RPMI7951 (cell line): ENCODE measurements around the gene POGLUT3. TPM values are rescaled to one million over a fixed set of nuclear protein-coding genes. Genes with fewer than 3 reads are reported as not detected.

Experiments used
- DNase-seq: peaks from one replicate; pipeline ENCODE4 v3.0.0-alpha.2; 2012; ENCODE audit warnings: low read depth
- total RNA-seq: library from RNA; depleted of rRNA; stranded (reverse); fragments of >200 nt; shearing (Covaris generic); gene quantifications from 2 replicates; pipeline ENCODE4 v1.2.3, GENCODE V29; 2014; rRNA removed

POGLUT3 gene, protein sequence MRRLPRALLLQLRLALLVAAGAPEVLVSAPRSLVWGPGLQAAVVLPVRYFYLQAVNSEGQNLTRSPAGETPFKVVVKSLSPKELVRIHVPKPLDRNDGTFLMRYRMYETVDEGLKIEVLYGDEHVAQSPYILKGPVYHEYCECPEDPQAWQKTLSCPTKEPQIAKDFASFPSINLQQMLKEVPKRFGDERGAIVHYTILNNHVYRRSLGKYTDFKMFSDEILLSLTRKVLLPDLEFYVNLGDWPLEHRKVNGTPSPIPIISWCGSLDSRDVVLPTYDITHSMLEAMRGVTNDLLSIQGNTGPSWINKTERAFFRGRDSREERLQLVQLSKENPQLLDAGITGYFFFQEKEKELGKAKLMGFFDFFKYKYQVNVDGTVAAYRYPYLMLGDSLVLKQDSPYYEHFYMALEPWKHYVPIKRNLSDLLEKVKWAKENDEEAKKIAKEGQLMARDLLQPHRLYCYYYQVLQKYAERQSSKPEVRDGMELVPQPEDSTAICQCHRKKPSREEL
- 70.1 and 71.5 TPM in 2 replicates for total RNA-seq

DNA sequence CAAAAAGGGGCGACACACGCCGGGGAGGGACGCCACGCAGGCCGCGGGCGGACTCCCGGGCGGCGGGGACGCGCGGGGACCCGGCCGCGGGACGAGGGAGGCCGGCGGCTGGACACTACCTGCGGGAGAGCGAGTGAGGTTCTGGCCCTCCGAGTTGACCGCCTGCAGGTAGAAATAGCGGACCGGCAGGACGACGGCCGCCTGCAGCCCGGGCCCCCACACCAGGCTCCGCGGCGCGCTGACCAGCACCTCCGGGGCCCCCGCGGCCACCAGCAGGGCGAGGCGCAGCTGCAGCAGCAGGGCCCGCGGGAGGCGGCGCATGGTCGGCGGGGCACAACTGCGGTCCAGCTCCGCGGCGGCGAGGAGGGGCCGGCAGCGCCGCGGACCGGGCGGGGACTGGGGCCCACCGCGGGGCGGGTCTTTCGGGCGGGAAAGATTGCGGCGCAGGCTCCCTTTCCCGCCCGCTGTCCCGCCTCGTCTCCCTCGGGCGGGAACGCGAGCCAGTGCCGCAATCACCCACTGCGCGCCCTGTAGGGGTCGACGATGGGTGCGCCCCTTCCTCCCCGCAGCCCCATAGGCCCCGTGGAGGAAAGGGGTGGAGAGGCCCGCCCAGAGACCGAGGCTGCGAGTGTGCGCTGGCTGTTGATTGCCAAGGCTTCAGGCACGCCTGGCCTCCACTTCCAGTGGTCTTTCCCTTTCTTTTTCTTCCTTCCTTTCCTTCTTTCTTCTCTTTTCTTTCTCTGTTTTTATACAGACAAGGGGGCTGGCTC is at the start of gene POGLUT3:
POGLUT3 (minus strand) TSS at position 339 of the 770 bp plus-strand sequence; CDS start at position 321, 18 bp downstream.
- peak; percentile 79 for DNase-seq

DNA sequence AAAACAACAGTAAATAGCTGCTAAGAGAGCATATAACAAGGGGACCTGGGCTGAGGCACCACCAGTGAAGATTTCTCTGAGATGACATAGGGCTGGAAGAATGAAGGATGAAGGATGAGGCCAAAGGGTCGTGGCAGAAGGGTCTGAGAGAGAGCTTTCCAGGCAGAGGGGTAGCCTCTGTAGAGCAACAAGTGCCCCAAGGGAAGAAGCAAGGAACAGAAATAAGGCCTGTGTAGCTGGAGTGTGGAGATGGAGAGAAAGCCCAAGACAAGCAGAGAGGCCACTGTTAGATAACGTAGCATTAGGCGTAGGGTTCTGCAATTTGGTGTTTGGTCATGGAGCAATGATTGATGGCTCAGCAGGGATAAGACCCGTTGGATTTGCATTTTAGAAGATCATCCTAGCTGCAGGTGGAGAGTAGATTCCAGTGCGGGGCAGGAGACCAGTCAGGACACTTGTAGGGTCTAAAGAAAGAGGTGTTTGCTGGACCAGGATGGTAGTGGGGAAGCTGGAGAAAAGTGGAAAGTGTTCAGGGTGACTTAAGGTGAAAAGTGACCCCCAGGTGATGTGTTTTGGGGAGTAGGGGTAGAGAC is 47.8 kb upstream of the POGLUT3 start:
- no peak for DNase-seq

DNA sequence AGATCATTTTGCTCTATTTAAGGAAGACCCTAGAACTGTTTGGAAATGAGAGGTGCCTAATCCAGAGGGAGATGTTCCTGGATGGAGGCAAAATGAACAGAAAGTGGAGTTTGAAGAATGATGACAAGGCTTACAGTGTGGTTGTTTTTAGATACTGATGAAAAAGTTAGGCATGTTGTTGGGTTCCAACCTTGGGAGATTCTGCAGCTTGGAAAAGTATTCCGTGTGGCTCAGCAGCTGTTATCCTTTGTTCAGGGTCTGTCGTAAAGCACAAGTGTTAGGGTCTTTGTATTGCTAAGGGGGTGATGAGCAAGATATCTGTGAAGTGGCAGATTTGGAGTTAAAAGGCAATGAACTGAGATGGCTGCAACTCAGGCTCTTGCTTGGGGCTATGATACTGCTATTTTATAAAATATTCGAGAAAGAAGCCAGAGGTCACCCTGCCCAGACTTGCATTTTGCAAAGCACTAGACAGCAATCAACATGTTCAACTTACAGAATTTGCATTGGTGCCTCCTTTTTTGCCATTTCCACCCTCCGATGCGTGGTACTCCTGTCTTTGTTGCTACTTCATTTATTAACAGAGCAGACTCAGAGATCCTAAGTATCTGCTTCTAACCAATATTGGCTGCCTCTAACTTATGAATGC is 45.3 kb upstream of the POGLUT3 start:
- DNase-seq, result no peak

DNA sequence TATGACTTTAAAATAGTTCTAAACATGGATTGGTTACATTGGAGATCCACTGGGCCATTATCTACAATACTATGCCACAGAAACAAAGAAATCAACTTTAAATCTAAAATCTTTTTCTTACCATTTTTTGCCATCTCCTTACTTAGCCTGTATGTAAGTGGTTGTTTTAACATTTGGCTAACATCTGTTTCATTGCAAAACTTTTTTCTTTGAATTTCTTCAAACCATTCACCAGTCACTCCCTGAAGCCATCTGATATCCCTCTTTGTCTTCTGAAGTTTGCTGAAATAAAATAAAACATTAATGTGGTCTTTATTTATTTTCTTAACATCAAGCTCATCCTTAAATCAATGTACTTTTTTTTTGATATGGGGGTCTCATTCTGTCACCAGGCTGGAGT is 43.3 kb upstream of the POGLUT3 start:
- no peak for DNase-seq

DNA sequence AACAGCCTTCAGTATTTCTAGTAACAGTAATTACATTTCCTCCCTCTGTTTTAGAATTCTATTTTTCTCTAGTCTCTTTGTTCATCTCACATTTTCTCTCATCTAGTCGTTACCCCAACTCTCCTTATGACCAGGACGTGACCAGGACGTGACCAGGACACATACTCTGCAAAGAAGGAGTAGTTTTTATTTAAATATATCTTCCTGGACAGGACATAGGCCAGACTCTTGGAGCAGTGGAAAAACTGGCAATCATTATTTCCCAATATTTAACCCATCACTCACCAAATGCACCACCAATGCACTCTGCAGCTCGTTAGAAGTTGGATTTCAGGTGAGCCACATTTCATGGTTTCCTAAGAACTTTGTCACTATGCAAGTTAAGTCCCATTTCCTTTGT is 40.3 kb upstream of the POGLUT3 start:
- DNase-seq, result no peak

DNA sequence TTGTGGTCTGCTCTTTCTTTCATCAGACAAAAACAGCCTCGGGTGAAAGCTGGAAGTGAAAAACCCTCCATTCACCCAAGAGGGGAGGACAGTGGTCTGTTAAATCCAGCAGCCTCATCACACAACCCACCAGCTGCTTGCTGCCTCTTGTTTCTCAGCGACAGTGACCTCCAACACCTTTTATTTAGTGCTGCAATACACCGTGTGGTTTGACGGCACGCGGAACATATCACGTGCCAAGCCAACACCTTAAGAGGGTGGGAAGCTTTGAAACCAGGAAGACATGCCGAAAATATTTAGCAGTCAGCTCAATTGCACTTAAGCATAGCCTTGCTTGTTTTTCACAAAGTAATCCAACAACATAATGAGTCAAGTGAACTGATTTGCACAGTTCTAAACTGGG is 39.8 kb upstream of the POGLUT3 start:
- peak; percentile 12 for DNase-seq

DNA sequence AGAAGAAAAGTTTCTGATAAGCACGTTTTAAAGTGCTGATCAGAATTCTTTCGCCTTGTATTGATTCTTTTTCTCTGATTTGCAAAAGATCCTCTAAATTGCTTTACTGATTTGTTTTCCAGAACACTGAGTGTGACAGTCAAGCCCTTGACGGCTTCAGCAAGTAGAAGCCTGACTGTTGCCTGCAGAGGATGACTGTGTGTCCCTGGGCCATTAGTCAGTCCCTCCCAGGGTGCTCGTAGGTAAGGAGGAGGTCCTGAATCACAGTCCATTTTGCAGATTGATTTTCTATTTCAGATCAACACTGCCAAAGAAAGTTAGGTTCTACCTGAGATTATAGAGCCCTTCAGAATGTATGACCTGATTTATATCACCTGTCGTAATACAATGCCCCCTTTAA is 38.6 kb upstream of the POGLUT3 start:
- no peak for DNase-seq

DNA sequence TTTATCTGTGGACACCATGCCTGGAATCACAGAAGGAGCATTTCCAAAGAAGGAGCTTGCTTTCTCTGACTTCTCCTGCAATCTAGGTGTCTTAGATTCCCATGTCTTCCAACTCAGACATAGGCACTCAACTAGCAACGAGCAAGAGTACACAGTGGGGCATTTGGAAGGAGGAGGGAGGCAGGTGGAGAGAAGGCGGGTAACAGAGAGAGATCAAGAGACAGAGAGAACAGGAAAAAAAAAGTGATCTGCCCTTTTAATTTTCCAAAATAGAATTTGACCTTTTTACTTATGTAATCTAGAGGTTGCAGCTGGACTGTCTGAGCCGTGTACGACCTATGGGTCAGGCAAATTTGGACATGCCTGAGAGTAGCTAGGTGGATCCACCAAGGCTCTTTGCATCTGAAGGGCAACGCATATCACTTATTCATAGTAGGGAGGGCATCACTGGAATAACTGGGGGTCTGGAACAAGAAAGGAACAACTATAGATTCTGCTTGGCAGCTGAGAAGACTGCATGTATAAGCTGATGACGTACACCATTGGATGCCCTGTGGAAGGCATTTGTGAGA is 37.3 kb upstream of the POGLUT3 start:
- no peak for DNase-seq

DNA sequence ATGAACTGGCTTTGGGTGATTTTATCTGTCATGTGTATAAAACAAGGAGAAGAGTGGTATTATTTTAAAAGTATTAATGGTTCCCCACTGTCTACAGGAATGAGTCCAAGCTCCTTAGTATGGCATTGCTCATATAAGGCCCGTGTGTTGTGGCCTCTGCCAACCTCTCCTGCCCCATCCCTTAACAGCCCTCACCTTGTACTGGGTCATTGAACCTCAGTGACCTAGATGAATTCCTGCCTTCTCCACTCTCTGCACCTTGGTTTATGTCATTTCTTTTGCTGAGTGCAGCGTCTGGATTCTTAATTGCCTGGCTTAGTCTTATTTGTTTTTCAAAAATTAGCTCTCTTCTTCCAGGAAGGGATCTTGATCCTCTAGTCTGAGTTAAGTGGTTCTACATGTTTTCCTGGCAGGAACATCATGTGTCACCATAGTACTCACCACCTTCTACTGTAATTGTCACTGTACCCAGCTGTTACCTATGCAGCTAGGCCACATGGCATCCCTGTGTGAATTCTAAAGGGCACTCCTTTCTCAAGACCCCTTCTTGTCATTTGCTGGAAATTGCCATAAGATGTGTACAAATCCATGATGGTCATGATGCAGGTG is 36.2 kb upstream of the POGLUT3 start:
- no peak for DNase-seq

DNA sequence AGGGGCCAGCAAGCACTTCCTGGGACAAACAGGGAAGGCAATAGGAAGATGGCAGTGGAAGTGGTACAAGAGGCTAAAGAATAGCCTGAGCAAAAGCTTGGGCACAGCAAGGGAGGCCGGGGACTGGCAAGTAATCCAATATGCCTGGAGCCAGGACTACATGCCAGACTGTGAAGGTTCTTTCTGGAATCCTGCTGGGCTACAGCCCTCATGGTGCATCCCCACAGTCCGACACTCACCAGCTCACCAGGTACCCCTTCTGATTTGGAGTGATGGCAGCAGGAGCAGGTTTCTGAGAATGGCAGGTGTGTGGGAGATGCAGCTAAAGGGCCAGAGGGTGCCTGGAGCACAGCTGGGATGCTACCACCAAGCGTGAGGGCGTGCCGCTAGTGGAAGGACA is 32.2 kb upstream of the POGLUT3 start:
- DNase-seq, result no peak

DNA sequence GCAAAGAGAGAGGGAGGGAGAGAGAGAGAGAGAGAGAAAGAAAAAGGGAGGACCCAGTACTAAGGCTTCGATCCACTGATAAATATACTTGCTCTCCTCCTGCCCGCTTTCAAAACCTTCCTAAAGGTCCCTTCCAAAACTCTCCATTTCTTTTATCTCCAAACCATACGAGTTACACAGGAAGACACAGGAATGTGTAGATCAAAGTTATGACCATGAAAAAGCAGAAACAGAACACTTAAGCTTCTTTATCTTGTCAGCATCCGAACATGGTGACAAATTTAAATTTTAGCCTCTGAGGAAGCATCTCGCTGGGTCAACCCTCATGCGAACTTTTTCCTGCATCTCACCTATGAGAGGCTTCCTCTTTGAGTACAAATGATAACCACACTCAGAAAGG is 29.2 kb upstream of the POGLUT3 start:
- DNase-seq, result no peak

DNA sequence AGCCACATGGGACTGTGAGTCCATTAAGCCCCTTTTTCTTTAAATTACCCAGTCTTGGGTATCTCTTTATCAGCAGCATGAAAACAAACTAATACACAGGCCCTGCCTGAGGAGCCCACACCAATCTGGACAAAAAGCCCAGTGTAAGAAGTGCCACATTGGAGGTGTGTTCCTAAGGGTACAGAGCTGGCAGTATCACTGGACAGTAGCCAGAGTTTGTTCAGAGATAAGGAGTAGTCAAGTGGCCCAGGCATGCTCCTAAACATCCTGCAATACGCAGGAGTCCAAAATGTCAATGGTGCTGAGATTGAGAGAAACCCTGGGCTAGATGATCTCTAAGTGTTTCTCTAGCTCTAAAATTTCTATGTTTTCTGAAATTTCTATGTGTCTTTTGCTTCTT is 27.0 kb upstream of the POGLUT3 start:
- no peak for DNase-seq

DNA sequence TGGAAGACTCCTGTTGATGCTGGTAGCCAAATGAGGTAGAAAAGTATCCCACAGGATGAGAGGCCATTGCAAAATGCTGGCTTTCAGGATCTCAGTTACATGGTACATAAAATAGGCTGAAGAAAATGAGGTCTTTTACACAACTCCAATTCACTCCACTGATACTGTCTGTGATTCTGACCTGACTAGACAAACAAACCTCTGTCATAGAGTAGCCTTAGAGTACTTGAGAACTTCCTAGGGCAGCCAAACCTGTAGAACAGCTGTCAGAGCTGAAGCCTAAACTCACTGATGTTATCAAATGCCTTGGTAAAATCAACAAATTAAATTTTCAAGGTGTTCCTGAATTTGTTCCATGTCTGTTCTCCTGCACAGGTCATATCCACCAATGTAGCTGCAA is 26.2 kb upstream of the POGLUT3 start:
- no peak for DNase-seq

DNA sequence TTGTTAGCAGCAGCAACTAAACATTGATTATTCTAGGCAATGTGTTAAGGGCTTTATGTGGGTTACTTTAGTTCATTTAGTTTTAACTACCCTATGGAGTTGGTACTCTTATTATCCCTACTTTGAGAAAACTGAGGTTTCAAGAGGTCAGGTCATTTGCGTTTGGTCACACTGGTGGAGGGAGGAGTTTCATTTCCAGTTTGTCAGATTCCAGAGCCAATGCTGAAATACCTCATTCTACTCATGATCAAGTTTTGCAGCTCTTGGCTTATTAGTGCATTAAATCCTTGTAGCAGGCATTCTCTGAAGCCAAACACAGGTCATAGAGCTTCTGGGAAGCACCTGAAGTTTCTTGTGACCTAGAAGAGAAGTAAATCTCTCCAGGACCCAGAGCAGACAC is 24.1 kb upstream of the POGLUT3 start:
- DNase-seq, result no peak

DNA sequence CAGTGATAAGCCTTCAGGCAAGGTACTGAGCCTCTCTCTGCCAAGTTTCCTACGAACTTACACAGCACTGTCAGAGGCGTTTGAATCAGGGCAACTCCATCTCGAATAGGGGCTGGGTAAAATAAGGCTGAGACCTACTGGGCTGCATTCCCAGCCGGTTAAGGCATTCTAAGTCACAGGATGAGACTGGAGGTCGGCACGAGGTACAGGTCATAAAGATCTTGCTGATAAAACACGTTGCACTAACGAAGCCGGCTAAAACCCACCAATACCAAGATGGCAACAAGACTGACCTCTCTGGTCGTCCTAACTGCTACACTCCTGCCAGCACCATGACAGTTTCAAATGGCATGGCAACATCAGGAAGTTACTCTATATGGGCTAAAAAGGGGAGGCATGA is 20.4 kb upstream of the POGLUT3 start:
- no peak for DNase-seq

DNA sequence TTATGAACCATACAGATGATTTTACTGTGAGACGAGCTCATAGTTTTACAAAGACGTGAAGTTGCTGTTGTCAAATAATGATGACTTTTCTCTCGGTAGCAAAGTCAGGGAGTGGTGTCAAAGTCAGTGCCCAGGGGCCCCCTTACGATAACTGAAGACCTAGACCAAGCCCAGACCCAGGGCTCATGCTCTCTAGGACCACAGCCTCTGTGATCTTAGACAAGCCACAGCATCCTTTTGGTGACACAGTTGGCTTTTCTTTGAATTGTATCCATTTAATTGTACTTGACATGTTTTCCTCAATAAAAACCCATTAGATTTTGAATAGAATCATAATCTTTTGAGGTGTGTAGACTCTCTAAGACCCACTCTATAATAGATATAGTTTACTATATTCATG is 17.9 kb upstream of the POGLUT3 start:
- DNase-seq, result no peak

DNA sequence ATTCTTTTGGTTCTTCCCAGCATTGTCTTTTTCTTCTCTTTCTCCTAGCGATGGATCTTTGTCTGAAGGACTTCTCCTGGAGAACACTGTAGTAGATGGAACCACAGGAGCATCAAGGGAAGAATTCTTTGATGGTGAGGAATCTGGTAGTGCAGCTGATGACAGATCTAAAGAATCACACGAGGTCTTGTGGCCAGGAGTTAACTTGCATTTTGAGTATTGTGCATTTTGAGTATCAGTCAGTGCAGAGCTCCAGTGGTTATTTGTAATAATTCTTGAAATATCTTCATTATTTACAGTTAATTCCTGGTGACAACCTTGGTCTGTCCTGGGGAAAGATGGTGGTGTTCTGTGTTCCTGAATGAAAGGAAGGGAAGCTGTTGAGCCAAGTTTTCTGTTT is 14.5 kb upstream of the POGLUT3 start:
- no peak for DNase-seq

DNA sequence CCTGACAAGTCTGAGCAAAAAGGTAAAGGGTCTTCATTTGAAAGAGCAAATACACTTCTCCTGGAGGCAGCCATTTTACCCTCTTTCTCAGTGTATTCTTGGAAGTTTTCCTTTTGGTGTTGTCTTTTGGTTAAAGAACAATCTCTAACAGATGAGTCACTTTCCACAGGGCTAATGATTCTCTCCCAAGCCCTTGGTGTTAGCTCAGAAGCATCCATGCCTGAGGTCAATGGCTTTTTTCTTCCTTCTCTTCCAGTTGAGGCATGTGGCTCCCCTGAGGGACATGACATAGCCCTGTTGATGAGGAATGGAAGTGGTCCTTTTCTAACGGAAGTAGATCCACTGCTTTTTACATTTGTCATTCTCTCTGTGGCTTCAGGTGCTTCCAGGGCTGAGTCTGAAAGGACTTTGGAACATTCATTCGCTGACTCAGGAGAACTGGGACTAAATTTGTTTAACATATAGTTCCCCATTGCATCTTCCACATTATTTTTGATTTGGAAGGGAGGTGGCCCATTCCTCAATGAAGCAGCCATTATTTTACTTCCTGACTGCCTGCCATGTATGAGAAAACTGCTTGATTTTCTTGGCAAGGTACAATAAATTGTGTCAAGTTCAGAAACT is 13.8 kb upstream of the POGLUT3 start:
- peak; percentile 92 for DNase-seq

DNA sequence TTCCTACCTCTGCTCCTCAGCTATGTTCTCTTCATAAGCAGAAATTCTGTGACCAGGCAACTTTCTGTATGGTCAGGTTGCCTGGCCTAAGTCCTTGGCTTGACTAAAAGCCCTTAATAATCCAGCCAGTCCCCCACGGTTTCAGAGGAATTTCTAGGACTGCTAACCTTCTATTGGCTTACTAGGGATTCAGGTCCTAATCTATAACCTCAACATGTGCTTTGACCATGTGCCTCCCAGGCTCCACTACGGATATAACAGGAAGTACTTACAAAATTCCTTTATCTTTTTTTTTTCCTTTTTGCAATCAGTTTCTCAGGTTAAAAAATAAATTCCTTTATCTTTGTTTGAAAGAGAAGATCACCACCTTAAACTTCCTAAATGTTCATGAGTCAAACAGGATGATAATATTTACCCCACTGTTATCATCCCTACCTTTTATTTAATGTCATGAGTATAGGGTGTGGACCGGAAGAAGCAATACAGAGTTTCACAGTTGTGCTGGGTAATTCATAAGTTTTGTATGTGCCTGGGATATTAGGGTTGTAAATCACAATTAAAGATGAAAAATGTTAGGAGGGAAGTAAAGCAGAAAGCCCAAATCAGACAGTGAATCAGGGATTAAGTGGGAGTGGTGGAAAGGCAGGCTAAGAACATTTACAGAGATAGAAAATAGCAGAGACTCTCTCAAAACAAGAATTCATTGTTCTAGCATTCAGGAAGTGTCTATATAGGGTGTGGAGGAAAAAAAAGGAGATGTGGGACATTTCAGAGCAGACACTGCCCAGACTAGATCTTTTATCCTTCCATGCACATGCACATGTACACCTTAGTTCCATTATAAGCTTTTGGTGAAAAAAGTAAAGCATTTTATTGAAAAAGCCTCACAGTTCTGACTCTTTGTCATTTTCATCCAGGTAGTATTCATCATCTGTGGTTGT is 10.7 kb upstream of the POGLUT3 start:
- DNase-seq, result no peak

DNA sequence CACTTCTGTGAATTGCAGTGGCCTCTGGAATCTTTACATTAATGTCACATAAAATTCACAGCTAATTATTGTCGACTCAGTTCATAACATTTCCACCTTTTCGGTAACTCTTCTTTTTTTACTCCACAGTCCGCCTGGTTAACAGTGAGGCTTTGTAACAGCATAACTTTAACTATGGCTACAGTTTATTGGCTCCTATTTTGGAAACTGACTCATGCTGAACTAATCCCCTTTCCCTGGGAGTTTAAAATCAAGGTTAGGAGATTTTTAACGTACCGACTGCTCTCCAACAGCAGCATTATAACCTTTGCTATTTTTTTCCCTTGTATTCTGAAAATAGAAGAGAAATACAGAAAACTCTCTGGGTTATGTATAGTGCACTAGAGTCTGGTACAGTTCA is 3.2 kb upstream of the POGLUT3 start:
- peak; percentile 29 for DNase-seq
